Amniotic stem cell (primary cell): Measurements from ENCODE around the gene GAB4.

Experiments used
- DNase-seq: peaks from one replicate; lab custom pipeline; 2025; lab: John Stamatoyannopoulos, UW

GAB4 gene

DNA sequence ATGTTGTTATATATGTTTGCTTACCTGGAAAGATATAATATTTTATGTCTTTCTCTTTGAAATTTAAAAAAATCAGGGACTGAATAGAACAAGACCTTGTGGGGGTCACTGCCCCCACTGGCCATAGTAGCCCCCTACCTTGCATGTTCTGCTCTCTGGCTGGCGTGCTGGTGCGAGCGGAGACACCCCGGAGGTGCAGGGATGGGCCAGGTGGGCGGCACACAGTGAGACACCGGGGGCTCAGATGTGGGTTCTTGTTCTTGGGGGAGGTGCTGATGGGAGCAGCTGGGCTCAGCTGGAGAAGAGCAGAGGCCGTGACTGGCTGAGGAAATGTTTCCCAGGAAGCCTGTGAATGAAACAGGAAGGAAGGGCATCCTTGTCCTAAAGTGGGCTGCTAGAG, 20.2 kb downstream of the GAB4 start:
- DNase-seq, result no peak

DNA sequence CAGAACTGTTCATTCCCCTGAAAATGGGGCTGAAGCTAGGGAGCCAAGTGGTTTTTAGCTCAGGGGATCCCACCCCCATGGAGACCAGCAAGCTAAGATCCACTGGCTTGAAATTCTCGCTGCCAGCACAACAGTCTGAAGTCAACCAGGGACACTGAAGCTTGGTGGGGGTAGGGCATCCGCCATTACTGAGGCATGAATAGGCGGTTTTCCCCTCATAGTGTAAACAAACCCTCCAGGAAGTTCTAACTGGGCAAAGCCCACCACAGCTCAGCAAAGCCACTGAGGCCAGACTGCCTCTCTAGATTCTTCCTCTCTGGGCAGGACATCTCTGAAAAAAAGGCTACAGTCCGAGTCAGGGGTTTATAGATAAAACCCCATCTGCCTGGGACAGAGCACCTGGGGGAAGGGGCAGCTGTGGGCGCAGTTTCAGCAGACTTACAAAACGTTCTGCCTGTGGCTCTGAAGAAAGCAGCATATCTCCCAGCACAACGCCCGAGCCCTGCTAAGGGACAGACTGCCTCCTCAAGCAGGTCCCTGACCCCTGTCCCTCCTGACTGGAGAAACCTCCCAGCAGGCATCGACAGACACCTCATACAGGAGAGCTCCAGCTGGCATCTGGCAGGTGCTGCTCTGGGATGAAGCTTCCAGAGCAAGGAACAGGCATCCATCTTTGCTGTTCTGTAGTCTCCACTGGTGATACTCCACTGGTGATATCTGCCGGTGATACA, 32.7 kb downstream of the GAB4 start:
- DNase-seq, result no peak

DNA sequence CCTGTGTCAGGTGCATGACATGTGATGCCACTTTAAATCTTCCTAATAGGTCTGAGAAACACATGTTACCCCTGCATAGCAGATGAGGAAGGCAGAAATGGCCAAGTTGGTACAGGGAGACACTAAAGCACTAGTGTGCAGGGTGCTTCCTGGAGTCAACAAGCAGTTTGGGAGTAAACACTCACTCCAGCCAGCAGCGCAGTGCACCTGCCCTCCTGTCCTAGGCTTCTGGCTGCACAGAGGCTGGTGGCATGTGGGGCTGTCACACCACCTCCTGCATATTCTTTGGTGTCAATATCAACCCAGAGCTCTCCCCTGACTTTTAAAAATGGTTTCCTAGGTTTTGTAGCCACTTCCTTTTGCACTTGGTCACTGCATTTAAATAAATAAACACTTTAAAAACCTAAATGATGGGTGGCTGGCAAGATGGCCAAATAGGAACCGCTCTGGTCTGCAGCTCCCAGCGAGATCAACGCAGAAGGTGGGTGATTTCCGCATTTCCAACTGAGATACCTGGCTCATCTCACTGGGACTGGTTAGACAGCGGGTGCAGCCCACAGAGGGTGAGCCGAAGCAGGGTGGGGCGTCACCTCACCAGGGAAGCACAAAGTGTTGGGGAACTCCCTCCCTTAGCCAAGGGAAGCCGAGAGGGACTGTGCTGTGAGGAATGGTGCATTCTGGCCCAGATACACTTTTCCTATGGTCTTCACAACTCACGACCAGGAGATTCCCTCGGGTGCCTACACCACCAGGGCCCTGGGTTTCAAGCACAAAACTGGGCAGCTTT, 33.5 kb downstream of the GAB4 start:
- no peak for DNase-seq

DNA sequence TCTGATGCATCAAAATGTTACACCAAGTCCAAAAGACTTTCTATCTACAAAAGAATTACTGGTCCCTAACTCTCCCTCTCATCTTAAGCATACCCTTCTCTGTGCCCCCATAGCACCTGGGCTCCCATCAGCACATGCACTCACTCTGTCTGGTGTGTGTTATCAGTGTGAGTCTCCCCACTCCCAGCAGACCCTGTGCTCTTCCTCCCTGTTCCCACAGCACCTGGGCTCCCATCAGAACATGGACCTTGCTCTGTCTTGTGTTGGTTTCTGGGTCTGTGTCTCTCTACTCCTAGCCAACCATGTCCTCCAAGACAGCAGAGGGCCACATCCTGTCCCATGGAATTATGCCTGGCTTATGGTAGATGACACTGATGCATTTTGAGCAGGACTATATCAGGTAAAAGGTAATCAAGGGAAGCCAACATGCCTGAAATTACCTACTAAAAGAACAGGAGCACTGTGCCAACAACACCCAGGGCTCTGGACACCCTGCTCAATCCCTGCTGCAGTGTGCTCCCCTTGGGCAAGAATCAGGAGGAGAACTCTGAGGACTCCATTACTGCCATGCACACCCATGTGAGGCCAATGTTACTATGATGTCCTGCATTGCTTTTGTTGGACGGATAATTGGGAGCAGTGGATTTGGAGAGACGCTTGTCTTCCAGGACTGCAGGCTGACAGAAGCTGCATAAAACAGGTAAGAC, 34.3 kb downstream of the GAB4 start:
- DNase-seq, result no peak

DNA sequence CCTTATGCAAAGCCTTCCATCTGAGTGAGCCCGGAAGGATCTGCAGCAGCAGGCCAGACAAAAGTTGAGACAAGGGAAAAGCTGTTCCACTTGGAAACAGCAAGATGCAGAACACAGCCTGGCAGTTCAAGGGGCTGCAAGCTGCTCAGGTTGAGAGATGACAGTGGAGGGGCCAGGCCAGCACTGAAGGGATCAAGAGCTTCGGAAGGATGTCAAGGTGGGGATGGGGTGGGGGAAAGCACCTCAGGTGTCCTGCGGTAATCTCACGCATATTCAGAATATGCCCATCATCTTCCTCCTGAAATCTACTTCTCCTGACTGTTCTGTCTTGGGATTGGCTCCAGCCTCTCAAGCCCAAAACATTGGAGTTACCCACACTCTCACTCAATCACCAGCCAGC, 35.7 kb downstream of the GAB4 start:
- no peak for DNase-seq

DNA sequence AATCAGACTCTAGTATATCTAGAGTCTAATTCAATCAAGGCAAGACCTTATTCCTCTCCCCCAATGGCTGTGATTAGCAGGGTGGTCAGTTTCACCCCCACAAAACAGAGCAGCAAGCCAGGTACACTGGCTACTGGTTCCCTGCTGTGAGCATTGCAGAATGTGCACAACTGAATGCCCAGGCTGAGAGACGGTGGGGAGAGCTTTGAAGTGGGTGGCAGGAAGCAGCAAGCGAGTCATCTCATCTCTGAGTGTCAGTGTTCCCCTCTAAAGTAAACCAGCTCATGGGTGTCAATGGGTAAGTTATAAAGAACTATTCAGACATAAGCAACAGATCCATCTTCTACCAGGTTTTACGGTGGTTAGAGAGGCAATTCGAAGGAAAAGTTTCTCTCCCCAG, 37.6 kb downstream of the GAB4 start:
- no peak for DNase-seq

DNA sequence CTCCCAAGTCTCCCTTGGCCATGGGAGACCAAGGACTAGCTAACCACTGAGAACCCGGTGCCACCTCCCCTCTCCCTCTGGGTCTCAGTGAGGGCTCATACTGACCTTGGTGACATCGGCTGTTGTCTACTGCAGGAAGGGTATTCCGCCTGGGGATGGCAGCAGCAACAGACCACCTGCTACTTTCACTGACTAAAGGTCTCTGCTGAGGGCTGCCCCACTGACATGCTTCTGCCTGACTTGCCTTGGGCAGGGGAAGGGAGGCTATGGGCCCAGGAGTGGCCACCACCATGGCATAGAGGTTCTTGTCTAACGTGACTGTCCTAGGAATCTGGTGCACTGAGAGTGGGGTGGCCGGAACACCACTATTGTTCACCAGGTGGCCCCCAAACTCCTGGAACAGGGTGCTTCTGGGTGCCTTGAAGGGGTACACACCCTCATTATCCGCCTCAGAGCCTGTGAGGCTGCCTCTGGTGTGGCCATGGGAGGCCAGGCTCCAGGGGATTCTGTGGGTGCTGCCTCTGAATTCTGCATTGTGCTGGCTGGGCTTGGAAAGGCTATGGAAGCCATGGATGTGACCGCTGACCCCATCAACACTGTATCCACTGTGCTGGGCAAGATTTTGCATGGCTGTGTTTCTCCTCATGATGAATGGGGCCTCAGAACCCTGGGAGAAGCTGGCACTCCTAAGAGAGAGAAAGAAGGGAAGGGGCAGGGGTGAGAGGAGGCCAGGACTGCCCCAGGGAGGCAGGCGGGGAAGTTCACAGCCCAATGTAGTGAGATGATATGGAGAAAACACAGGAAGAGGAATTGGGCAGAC, 38.3 kb downstream of the GAB4 start:
- DNase-seq, result no peak

DNA sequence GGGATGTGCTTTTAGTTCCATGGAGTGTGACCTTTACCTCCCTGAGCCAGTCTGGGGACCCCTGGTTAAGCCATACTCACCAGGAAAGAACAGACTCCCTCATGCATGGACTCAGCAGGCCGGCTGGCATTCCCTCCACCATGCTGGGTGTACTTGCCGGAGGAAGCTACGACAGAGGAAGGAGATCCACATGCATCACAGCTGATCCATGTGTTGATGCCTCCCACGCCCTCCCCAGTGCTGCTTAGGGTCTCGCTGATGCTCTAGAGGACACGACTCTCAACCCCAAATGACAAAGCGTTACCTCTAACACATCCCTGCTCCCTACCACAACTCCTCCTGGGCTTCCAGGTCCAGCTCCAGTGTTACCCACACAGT, 39.8 kb downstream of the GAB4 start:
- DNase-seq, result no peak

DNA sequence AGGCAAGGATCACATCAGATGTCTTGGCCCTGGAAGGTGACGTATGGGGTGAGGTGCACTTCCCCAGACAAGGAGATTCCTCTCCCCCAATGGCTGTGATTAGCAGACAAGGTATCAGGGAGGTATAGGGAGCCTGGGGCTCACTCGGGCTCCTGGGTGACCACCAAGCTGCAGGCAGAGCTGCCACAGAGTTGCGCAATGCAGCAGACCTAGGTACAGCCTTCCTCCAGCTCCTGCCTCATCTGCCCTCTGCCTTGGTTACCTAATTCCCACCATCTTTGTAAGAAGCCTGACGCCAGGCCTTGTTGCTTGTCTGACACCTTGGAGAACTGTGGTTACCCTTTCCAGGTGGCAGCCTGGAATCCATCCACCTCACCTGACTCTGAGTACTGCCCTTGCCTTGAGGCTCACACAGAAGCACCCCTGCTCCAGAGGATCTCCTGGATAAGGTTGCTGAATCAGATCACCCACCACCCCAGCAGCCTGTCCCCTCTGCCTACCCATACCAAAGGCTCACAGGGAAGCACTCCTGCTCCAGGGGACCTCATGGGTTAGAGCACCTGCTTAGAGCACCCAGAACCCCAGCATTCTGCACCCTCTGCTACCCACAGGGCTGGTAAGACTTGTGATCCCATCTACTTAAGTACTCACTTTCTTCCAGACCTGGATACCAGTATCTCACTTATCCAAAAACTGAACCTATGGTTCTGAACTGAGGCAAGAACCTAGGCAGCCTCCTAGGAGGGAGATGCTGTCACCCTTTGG, 40.4 kb downstream of the GAB4 start:
- no peak for DNase-seq

DNA sequence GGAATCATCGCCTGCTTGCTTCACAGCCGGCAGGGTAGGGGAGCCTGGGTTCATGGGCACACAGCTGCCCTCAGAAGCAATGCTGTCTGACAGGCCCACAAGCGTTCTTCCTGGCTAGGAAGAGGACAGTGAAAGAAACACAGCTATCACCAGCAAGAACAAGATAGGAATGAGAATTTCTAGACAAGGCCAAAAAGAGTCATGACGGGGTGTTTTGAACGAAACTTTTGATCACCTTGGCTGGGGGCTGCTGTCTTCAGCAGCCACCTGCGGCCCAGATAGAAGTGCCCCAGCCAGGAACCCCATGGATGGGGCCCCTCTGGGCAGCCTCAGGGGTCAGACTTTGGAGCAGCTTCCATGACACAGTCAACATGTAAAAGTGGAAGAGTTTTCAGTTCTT, 41.8 kb downstream of the GAB4 start:
- DNase-seq, result no peak

DNA sequence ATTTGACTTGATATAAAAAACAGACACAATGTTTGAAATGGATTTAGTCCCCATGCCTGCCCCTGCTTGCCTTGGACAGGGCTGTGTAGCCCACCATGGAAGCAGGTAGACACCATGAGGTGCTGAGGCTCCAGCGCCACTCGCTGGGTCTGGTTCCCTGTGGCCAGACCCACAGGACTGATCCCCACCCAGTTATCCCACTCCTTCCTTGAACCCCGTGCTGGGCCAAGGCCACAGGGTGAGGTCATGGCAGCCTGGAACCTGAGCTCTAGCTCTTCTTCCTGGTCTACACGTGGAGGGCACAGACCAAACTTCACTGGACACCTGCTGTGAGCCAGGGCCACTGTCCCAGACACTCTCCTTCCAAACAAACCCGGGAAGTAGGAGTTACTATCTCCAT, 42.5 kb downstream of the GAB4 start:
- DNase-seq, result no peak

DNA sequence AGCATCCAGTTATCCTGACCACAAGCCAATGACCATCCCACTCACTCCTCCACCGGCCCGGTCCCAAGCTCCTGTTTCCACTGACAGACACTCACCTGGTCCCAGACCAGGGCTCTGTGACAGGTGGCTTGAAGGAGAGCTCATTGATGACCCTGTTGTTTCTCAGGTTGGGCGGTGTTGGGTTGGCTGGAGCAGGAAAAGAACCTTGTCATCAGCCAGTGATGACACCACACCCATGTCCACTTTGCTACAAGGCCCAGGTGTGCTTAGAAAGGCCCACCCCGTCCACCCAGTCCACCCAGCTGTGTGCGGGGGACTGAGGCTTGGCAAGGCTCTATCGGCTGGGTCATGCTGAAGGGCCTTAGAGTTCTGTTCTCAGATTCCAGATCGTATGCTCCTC, 42.9 kb downstream of the GAB4 start:
- DNase-seq, result no peak

DNA sequence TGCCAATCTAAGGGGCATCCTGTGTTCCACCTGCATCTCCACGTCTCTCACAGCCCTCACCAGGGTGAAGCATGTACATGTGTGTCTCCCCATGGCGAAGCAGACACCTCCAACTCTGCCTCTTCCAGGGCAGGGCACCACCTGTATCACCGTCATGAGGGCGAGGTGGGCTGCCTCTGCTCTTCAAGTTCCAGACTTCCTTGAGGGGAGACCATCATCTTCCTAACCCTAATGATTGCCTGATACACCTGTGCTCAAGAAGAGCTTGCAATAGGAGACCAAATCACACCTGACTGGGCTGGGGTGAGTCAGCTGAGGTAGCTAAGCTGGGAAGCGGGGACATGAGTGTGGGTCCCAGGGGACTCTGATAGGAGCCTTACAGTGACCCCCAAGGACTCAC, 43.7 kb downstream of the GAB4 start:
- no peak for DNase-seq

DNA sequence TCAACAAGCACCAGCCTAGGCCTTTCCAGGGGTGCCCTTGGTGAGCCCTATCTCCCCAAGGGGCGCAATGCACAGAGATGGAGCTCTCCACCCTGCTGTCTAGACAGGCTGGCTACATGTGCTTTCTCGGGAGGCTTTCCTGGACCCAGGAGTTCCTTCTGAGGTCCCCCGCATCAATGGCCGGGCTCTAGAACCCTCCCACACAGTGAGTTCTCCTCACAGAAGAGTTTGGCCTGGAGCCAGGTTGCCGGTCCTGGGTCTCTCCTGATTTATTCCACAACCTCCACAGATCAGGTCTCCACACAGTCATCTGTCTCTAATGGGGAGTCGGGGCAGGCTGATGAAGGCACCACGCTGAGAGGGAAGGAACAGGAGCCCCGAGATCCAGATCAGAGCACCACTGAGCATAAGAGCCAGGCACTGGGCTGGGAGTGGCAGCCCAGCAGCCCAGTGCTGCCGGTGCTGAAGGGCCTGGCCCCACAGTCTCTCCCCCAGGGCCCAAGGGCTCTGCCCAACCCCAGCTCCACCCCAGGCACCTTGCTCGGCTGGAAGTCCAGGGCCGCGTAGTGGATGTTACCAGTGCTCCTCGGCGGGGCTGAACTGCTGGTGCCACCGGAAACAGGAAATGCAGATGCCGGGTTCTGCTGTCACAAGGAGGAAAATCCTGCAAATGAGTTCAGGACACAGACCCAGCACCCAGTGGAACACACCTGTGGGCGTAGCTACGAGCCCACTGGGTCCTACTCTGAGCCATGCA, 44.7 kb downstream of the GAB4 start:
- no peak for DNase-seq

DNA sequence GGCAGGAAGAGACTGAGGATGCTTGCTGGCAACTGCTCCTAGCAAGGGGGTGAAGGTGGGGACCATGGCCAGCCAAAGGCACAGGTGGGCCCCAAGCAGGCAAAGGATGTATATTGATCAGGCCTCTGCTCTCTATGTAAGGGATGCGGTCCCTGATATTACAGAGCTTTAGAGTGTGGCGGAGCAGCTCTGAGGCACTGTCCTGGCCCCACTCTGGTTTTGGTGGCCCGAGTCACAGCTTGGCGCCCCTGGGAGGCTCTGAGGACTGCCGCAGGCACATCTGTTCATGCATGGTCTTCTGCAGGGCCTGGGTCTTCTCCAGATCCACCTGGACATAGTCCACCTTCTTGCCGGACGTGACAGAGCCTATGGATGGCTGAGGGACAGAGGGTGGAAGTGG, 45.5 kb downstream of the GAB4 start:
- DNase-seq, result no peak

DNA sequence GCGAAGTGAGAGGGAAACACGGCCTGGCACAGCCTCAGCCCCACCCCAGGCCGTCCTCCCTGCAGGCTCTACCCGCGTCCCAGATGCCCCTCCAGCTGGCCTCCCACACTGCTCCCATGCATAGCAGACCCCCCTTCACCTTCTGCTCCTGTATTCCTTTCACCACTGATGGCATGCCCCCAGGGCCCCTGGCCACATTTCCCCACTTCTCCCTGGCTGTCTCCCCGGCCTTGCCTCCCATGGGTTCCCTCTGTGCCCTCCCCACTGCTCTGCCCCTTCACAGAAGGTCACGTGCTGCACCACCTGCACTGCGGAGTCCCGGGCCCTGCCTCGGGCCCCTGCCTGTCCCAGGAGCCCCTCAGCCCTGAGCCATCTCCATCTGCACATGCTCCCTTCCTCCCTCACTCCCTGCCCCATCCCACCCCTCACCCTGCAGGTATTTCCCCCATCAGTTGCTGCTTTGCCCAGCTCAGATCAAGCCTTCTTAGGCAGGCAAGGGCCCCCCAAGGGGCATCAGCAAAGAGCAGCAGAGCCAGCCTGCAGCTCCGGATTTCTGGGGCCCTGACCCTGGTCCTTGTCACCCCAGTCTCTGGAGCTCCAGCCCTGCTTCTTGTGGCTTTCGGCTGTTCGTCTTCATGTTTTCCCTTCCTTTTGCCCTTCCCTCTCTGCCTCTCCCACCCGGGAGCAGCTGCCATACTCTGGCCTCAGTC, 46.4 kb downstream of the GAB4 start:
- no peak for DNase-seq

DNA sequence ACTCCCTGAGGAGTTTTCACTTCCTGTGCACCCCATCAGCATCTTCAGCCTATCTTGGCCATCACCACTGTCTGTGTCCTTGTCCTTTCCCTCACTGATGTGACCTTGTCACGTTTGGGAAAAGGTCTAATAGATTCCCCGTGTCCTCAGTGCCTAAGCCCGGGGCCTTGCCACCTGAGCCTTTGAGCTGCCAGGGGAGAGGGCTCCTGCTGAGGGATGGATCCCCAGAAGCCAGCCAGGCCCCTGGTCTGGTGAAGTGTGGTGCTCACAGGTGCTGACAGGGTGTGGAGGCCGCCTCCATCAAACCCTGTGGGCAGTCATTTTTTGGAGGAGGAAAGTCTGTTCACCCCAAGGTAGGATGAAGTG, 47.2 kb downstream of the GAB4 start:
- no peak for DNase-seq

DNA sequence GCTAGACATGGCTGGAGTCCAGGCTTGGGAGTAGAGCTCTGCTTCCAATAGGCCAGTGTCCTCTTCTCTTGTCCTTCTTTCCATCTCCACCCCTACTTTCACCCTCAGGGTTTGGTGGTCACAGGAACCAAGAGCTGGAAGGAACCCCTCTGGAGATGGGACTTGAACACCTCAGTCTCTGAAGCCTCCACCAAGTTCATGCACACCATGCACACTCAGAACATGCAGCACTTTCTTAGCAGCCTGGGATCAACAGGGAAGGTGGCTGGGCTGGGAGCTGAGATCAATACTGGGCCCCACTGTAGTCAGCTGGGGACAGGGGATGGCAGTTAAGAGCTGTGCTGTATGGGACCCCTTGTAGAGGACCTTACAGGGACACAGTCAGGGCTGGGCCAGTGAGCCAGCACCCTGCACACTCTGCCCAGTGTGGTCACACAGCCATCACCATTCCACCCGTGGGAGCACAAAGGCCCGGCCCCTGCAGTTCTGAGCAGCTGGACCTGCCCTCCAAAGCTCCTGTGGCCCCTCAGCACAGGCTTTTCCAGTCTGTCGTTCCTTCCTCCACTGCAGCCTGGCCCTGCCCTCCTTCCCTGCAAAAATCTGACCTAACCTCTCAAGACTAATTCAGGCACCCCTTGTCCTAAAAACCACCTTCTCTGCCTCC, 47.7 kb downstream of the GAB4 start:
- no peak for DNase-seq

DNA sequence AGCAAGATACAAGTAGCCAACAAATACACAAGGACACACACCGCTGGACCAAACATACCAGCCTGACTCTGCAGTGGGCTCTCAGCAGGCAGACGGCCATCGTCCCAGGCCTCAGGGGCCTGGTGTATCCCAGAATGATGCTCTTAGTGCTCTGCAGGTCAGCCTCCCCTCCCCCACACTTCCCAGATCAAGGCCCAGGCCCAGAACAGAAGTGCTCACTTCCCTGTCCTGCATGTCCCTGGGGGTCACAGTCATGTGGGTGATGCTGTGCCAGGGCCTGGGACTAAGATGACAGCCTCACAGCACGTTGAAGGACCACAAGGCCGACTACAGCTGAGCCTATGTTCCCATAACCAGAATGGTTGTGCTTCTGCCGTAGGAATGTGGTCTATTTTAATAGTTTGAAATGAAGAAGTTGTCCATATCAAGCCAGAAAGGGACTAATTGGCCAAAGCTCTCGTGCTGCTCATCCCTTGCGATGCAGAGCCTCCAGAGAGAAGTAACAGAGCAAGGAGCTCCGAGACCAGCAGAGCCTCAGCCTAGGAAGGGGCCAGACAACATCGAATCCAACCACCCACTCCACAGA, 48.6 kb downstream of the GAB4 start:
- DNase-seq, result no peak
